ENCODE measurements around the gene CYB5A. TPM values are rescaled to one million over a fixed set of nuclear protein-coding genes. Genes with fewer than 3 reads are reported as not detected.
"Not testable (repeated sequence)": the region's sequence is repeated elsewhere in the genome, so short reads cannot be mapped to it uniquely, and the experiment has no call there.

Gene CYB5A
- total RNA-seq, 4 donors from 2014 or later = 44.6 to 204 (median 51.9) TPM

DNA sequence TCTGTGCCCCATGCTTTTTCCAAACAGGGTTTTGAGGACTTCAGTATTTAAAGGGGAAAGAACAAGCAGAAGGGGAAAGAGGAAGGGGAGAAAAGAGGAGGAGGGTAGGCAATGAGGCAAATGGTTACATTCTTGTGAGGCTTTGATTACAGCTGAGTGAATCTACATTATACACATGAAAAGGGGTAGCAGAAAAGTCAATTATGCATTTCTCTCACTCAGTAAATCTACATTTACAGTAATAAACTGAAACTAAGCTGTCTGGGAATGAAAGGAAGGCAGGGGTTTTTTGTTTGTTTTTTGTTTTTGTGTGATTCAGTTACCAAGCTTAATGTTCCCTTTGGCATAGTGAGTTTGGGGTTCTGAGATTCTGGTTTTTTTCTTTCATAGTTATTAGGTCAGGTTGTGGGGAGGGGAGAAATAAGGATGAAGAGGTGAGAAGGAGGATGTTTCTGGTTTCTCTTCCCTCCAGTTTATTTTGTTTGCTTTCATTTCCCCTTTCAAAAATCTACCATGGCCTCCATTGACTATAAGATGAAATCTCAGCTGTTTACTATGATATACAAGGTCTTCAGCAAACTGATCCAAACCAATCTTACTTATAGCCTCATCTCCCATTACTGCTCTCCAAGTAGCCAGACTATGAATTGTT is 42.6 kb upstream of the CYB5A start:
- DNase-seq = no peak
- TF ChIP-seq POLR2A (IDR thresholded peaks at IDR 0.05) = no peak
- no peak for TF ChIP-seq CTCF (IDR thresholded peaks at IDR 0.05)
- no peaks in the 10 kb centered on the region for H3K9me3 ChIP-seq
- no peaks in the 10 kb centered on the region for H3K36me3 ChIP-seq
- no peak overlapping the region for H3K27ac ChIP-seq
- intact Hi-C loops (cut with DNase I; ENCODE audit: low total_unique reads) = no loop called here
- H3K4me3 ChIP-seq = no peak overlapping the region
- H3K27me3 ChIP-seq = no peaks in the 10 kb centered on the region
- no peaks in the 10 kb centered on the region for H3K4me1 ChIP-seq

GRCh38 chr18:74333091-74333490 is 41.3 kb upstream of the CYB5A start:
- no peak for DNase-seq
- no peak for TF ChIP-seq POLR2A (IDR thresholded peaks at IDR 0.05)
- no peak for TF ChIP-seq CTCF (IDR thresholded peaks at IDR 0.05)
- H3K9me3 ChIP-seq = no peaks in the 10 kb centered on the region
- H3K27ac ChIP-seq = no peak overlapping the region
- intact Hi-C loops (cut with DNase I; ENCODE audit: low total_unique reads) = no loop called here
- no peaks in the 10 kb centered on the region for H3K4me1 ChIP-seq
- H3K36me3 ChIP-seq = no peaks in the 10 kb centered on the region
- no peaks in the 10 kb centered on the region for H3K27me3 ChIP-seq
- H3K4me3 ChIP-seq = no peak overlapping the region

GRCh38 chr18:74331404-74331803 is 39.6 kb upstream of the CYB5A start:
- H3K9me3 ChIP-seq = no peaks in the 10 kb centered on the region
- intact Hi-C loops (cut with DNase I; ENCODE audit: low total_unique reads) = no loop called here

DNA sequence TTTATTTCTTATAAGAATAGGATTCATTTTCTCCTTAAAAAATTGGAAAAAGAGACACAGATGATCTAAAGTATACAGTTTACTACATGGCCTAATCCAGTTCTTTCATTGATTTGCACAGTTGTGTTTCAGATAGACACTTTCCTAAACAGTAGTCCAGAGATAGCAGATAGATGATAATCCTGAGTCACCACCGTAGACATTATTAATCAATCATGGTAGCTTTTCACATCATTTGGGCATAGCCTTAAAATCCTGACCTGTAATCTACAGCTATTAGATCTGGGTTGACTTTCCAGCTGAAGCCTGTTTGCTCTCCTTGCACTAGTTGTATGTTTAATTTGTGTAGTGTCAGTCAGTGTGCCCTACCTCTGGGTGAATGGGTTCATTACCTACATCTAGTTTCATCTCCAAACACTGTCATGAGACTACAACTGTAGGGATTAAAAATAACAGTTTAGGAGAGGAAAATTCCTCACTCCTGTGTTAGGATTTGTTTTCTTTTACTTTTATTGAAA is 38.0 kb upstream of the CYB5A start:
- Histone ChIP-seq H3K9me3 (no peaks in the 10 kb centered on the region), H3K27me3 (no peaks in the 10 kb centered on the region), H3K4me1 (no peaks in the 10 kb centered on the region), H3K4me3 (no peak overlapping the region), H3K36me3 (no peaks in the 10 kb centered on the region), H3K27ac (no peak overlapping the region)
- no peak for DNase-seq
- TF ChIP-seq CTCF (IDR thresholded peaks at IDR 0.05) (no peak), POLR2A (IDR thresholded peaks at IDR 0.05) (no peak)
- intact Hi-C loops (cut with DNase I; ENCODE audit: low total_unique reads) = no loop called here

More at GRCh38 chr18:74331404-74331803, 39.6 kb upstream of the CYB5A start:
- no peak for DNase-seq
- no peak for TF ChIP-seq POLR2A (IDR thresholded peaks at IDR 0.05)
- TF ChIP-seq CTCF (IDR thresholded peaks at IDR 0.05) = peak in 1 of 4 experiments; percentile 12
- H3K36me3 ChIP-seq = no peaks in the 10 kb centered on the region
- no peaks in the 10 kb centered on the region for H3K27me3 ChIP-seq
- no peaks in the 10 kb centered on the region for H3K4me1 ChIP-seq
- no peak overlapping the region for H3K4me3 ChIP-seq
- H3K27ac ChIP-seq = no peak overlapping the region

DNA sequence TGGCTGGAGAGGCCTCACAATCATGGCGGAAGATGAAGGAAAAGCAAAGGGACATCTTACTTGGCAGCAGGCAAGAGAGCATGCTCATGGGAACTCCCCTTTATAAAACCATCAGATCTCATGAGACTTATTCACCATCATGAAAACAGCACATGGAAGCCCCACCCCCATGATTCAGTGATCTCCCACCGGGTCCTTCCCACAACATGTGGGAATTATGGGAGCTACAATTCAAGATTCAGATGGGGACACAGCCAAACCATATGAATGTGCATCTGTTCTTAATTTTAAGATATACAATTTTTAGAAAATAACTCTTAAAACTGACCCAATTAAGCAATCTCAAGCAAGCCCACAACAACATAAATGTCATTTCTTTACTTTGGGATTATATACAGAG is 36.4 kb upstream of the CYB5A start:
- intact Hi-C loops (cut with DNase I; ENCODE audit: low total_unique reads) = no loop called here
- Histone ChIP-seq H3K4me1 (no peaks in the 10 kb centered on the region), H3K27me3 (no peaks in the 10 kb centered on the region), H3K4me3 (no peak overlapping the region), H3K9me3 (no peaks in the 10 kb centered on the region), H3K27ac (no peak overlapping the region), H3K36me3 (no peaks in the 10 kb centered on the region)
- TF ChIP-seq POLR2A (IDR thresholded peaks at IDR 0.05) (no peak), CTCF (IDR thresholded peaks at IDR 0.05) (no peak)
- DNase-seq = no peak

DNA sequence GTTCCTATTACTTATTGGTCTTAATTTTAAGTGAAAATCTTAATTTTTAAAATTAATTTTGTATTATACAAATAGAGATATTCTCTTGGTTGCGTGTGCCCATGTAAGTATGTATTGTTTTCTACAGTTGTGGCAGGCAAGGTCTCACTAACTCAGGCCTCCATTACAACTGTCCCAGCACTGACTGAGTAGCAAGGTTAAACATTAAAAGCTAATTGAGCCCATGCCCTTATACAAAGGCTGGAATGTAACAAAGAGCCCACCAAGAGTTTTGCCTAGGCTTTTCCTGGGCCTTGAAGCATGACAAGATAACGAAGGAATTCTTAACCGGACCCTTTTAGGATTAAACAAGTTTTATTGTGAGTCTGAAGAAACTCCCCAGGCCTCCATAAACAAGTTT is 35.0 kb upstream of the CYB5A start:
- DNase-seq; H3K27me3 ChIP-seq; H3K27ac ChIP-seq; H3K4me1 ChIP-seq; H3K9me3 ChIP-seq; H3K4me3 ChIP-seq; intact Hi-C loops (cut with DNase I; ENCODE audit: low total_unique reads); H3K36me3 ChIP-seq: not testable (repeated sequence)

Measured in uterus (tissue), 4 donors.